Smooth muscle cell of the brain vasculature (primary cell): ENCODE measurements around the gene SWT1.

Experiments used
- DNase-seq: peaks from one replicate; pipeline ENCODE4 v3.0.0-alpha.2; 2012; ENCODE audit warnings: low read depth, low spot score

The SWT1 gene

GRCh38 chr1:185287451-185287850, 130.5 kb downstream of the SWT1 start:
- no peak for DNase-seq

- no peak for DNase-seq
These were observed 131.5 kb downstream of the SWT1 start for GRCh38 chr1:185288435-185288834.

DNA sequence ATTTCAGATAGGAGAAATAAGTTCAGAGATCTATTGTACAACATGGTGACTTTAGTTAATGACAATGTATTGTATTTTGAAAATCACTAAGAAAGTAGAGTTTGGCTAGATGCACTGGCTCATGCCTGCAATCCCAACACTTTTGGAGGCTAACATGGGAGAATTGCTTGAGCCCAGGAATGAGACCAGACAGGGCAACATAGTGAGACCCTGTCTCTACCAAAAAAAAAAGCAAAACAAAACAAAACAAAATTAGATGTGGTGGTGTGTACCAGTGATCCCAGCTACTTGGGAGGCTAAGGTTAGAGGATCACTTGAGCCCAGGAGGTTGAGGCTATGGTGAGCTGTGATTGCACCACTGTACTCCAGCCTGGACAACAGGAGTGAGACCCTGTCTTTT, 132.9 kb downstream of the SWT1 start:
- DNase-seq = no peak

GRCh38 chr1:185291159-185291558, 134.2 kb downstream of the SWT1 start:
- no peak for DNase-seq

DNA sequence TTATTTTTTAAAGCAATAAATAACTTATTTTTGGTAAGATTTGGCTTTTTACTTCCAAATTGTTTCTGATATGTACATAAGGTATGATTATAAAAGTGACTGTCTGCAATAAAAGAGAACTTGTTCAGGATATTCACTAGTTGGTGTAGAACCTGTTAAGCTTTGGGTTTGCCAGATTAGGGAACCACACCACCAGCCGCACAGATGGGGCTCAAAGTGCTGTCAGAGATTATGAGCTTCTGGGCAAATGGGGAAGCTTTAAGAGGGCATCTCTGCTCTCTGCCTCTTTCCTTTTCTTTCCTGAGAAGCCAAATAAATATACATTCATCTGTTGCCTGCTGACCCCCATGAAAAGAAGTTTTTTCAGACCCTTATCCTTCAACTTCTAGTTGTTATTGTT, 134.7 kb downstream of the SWT1 start:
- no peak for DNase-seq

DNA sequence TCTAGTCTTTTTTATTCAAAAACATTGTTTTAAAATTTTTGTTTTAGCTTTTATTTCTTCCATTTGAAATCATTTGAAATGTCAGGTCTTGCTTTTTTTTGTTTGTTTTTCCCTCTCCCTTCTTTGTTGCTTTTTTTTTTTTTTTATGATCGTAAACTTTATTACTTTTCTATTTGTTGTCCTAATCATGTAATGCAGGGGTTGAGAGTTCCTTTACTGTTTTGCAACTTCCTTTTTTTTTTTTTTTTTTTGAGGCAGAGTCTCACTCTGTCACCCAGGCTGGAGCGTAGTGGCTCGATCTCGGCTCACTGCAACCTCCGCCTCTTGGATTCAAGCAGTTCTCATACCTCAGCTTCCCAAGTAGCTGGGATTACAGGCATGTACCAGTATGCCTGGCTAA, 135.3 kb downstream of the SWT1 start:
- no peak for DNase-seq

DNA sequence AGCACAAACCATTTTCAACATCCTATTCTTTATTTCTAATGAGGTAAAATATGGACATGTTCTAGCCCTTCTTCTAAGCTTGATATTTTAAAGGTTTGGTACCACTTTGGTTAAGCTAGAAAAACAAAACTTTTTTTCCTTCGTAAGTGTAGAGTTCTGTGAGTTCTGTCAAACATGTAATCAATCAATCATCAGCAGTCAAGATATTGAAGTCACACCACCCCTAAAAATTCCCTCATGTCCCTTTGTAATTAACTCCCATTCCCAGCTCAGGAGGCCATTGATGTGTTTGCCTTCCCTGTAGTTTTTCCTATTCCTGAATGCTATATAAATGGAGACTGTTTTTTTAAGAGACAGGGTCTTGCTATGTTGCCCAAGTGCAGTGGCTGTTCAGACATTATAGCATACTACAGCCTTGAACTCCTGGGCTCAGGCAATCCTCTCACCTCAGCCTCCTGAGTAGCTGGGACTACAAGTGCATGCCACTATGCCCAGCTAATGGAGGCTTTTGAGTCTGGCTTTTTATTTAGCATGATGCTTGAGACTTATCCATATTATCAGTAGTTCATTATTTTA, 137.1 kb downstream of the SWT1 start:
- DNase-seq = no peak

DNA sequence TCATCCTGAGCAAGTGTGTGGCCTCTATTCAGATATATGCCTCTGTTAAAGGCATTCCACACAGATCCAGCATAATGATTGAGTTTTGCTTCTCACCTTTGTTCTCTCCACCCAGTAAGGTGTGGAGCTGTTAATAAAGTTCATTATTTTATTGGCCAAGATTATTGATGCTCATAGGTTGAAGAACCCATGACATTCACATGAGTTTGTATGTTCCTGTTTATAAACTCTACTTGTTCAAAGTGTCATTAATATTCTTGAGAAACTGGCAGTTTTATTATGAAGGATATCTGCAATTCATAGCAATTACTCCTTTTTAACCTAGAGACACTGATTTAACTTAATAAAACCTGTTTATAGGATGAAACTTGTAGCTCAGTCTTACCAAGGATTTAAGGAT, 138.1 kb downstream of the SWT1 start:
- DNase-seq = no peak

- DNase-seq = no peak
These were observed 141.0 kb downstream of the SWT1 start for GRCh38 chr1:185297982-185298381.

DNA sequence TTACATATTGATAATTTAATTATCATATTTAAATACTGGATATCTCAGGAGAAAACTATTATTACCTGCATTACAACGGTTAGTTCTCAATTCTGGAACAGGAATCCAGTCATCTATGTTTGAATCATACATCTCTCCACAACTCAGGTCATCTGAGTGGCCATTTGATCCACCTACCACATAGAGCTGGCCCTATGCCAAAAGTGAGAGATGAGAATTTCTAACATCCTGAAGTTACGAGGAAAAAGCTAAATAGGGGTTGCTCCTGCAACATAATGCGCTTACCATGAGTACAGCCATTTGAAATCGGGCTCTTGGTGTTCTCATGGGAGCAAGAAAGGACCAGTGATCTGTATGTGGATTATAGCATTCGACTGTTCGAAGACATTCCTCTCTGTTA, 143.2 kb downstream of the SWT1 start:
- no peak for DNase-seq

- DNase-seq = no peak
These were observed 148.5 kb downstream of the SWT1 start for GRCh38 chr1:185305419-185305818.

- DNase-seq = no peak
These were observed 151.2 kb downstream of the SWT1 start for GRCh38 chr1:185308126-185308525.

DNA sequence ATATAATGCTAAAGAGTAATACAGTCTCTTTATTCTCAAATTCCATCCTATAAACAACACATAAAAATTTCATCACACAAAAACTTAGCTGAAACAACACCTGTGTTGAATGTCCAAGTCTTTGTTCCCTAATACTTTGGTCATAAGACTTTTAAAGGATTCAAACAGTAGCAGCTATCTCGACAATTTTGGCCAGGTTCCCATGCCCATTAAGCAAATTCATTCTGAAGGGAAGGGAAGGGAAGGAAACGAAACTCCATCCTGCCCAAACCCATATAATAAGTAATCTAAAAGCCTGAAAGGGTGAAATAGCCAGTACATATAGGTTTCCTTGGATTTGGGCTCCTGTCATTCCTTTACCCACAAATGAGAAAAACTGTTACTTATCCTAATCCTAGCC, 152.6 kb downstream of the SWT1 start:
- no peak for DNase-seq

DNA sequence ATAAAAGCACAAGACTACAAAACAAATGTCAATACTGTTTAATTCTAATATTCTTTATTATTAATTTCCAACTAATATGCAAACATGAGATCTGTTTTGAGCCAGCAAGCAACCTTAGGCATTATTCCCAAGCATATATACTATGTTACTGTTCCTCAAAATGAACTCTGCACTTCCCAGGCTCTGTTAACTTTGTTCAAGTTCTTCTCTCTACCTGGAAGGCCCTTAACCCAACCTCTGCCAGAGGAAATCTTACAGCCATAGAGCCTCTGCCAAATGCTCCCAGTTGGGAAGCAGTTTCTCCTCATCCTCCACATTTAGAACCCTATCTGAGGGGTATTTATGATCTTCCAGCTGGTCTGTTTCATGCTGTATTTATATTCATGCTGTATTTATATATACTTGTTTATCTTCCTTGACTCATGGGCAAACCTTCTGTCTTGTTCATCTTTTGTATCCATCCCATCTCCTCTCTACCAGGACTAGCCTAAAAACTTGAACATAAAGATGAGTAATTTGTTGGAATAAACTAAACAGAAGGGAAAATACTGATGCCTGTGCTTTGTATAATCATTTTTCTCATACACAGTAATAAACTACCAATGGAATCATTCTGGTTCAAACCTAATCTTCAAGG, 154.7 kb downstream of the SWT1 start:
- no peak for DNase-seq

DNA sequence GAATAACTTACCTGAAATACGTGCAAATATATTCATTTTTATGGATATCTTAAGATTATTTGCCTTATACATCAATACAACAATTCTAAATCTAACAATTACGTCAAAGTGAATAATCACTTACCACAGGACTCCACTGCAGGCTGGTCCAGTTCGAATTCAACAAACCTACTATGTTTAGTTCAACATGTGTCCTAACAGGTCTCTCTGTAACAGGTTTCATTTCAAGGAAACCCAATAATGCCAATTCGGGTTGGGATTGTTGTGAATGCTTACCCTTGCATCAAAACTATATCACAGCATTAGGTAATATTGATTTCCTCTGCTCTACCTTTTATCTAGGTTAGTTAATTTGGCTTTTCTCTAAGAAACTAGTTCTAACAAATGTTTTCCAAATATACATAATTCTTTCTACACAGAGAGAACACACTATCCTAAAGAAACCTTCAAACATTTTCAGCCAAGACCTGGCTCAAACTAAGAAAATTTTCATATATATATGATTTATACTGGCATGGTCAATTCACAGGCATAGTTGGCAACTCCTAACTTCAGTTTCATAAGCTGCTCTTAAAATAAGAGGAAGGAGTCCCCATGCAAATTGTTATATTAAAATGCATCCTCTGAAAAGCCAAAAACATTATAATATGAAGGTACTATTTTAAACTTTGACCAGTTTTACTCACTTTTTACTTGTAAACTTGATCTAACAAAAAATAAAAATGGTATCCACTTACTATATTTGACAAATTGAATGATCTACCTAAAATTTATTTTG, 155.6 kb downstream of the SWT1 start:
- DNase-seq = no peak

GRCh38 chr1:185314411-185314810, 157.4 kb downstream of the SWT1 start:
- no peak for DNase-seq

DNA sequence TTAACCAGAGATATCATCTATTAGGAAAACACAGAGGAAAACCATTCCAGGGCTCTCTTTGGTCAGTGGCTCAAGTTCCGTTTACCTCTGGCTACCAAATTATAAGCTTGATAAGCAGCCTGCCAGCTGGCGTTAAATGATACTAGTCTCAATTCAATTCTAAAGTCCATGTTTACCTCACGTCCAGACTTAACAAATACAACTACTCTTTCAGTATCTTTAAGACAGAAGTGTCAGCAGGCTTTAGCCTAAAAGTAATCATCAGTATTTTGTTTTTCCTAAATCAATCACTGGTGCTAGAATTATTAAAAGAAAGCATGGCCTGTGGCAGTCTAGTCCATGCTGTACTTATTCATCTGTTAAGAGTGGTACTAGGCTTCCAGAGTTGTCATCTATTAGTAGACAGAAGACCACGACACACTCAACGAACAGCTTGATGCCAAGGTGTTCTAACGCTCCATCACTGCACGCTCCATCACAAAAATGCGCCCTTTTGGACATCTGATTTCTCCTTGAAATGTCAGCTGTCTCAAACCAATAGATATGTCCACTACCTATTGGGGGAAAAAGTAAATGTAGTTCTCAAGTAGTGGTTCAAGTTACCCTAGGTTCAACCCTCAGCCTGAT, 158.6 kb downstream of the SWT1 start:
- DNase-seq = no peak

- peak; percentile 75 for DNase-seq
These were observed 159.4 kb downstream of the SWT1 start for GRCh38 chr1:185316163-185317033.

DNA sequence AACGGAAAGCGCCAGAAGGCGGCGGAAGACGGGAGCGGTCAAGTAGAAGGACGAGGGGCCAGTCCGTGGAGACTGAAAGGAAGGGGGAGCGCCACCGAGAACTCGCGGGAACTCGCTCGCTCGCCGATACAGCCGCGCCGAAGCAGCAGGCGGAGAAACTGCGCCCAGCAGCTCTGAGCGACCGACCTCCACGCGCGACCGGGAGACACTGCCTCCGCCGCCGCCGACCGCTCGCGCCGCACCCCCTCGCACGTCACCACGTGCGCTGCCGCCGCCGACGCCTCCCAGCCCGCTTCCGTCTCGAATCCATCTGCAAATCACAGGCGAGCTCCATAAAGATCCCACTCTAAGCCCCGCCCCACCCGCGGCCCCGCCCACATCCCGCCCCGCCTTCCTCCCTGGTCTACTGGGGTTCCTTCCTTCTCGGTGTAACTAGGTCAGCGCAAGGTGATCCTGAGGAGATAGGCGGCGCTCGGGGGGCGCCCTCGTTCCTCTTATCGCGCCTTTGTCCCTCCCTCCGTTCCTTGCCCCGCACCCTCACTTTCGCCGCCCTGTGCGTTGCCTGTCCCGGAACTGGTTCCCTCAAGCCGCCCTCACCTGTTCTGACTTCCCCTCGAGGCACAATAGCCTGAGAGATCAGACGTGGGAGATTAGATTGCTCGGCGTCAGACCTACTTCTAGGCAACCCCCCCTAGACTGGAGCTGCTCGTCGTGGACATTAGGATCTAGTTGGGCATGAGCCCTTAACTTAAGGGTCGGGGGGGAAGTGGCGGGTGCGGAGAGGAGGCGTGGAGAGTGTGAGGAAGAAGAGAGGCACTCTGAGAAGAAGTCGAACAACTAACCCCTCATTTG, 160.3 kb downstream of the SWT1 start, which contains the start of gene IVNS1ABP:
IVNS1ABP (minus strand) TSS at position 210 of the 852 bp plus-strand sequence. CDS start 7,750 bp downstream, outside the sequence.
- DNase-seq = peak; percentile 82

DNA sequence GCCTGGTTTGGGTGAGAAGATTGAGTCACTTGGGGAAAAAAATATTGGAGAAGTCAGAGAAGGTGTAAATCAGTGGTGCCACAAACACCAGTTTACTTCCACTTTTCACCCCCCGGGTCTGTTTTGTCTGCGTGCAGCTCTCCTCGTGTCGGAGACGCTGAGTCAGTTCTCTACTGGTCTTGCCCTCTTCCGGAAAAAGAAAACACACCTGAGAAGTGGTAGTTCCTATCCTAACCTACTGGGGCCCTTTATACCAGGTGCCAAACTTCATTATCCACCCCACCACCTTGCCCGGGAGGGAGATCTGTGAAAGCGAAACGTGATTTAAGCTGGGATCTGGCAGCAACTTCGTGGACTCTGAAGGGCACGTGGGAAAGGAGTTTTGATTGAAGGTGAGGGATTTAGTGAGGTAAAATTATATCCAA, 160.9 kb downstream of the SWT1 start:
- DNase-seq = no peak
